Measurements from ENCODE around the gene TLL1.

TLL1 gene

GRCh38 chr4:166143227-166143626 is 270.2 kb downstream of the TLL1 start:
- TF ChIP-seq EZH2 (IDR thresholded peaks at IDR 0.05; ENCODE audit: borderline replicate concordance, low read length) = no peak
- TF ChIP-seq CTCF (IDR thresholded peaks at IDR 0.05; ENCODE audit: low read length) = no peak
- no peaks in the 10 kb centered on the region for H3K79me2 ChIP-seq (ENCODE audit: insufficient read depth, low read length)

GRCh38 chr4:166144607-166145006 is 271.6 kb downstream of the TLL1 start:
- H3K9me3 ChIP-seq (ENCODE audit: low read length) = no peaks in the 10 kb centered on the region
- no peaks in the 10 kb centered on the region for H4K20me1 ChIP-seq (ENCODE audit: insufficient read depth, low read length)
- peaks cover 12% of the 10 kb centered on the region for H3K4me1 ChIP-seq (ENCODE audit: insufficient read depth, low read length, severe bottlenecking)
- no peaks in the 10 kb centered on the region for H3K36me3 ChIP-seq (ENCODE audit: insufficient read depth, low read length)
- H3K4me3 ChIP-seq (ENCODE audit: low read depth, low read length, poor library complexity, severe bottlenecking) = no peak overlapping the region
- no peaks in the 10 kb centered on the region for H3F3A ChIP-seq (ENCODE audit: insufficient read depth, low read length)
- no peak for TF ChIP-seq EZH2 (IDR thresholded peaks at IDR 0.05; ENCODE audit: borderline replicate concordance, low read length)
- TF ChIP-seq CTCF (IDR thresholded peaks at IDR 0.05; ENCODE audit: low read length) = no peak
- H3K79me2 ChIP-seq (ENCODE audit: insufficient read depth, low read length) = no peaks in the 10 kb centered on the region
- H2AFZ ChIP-seq (ENCODE audit: low read length) = no peak overlapping the region
- no peak overlapping the region for H3K27ac ChIP-seq (ENCODE audit: low read depth, low read length, poor library complexity, severe bottlenecking)
- no peak overlapping the region for H3K4me2 ChIP-seq (ENCODE audit: low read length)
- H3K9me2 ChIP-seq (ENCODE audit: low read depth, low read length) = no peaks in the 10 kb centered on the region
- H3K9ac ChIP-seq (ENCODE audit: low read length) = no peak overlapping the region
- no peaks in the 10 kb centered on the region for H3K27me3 ChIP-seq (ENCODE audit: insufficient read depth, low read length)

More at GRCh38 chr4:166143227-166143626, 270.2 kb downstream of the TLL1 start:
- Histone ChIP-seq H3F3A (ENCODE audit: insufficient read depth, low read length) (no peaks in the 10 kb centered on the region), H3K9me3 (ENCODE audit: low read length) (no peaks in the 10 kb centered on the region), H3K9ac (ENCODE audit: low read length) (no peak overlapping the region), H3K4me2 (ENCODE audit: low read length) (no peak overlapping the region), H3K27ac (ENCODE audit: low read depth, low read length, poor library complexity, severe bottlenecking) (no peak overlapping the region), H3K27me3 (ENCODE audit: insufficient read depth, low read length) (no peaks in the 10 kb centered on the region), H4K20me1 (ENCODE audit: insufficient read depth, low read length) (no peaks in the 10 kb centered on the region), H3K36me3 (ENCODE audit: insufficient read depth, low read length) (no peaks in the 10 kb centered on the region), H3K4me1 (ENCODE audit: insufficient read depth, low read length, severe bottlenecking) (peaks cover 12% of the 10 kb centered on the region), H2AFZ (ENCODE audit: low read length) (no peak overlapping the region), H3K4me3 (ENCODE audit: low read depth, low read length, poor library complexity, severe bottlenecking) (no peak overlapping the region), H3K9me2 (ENCODE audit: low read depth, low read length) (no peaks in the 10 kb centered on the region)

GRCh38 chr4:166146806-166147540 is 273.9 kb downstream of the TLL1 start:
- no peak overlapping the region for H3K27ac ChIP-seq (ENCODE audit: low read depth, low read length, poor library complexity, severe bottlenecking)
- no peak for TF ChIP-seq EZH2 (IDR thresholded peaks at IDR 0.05; ENCODE audit: borderline replicate concordance, low read length)
- H2AFZ ChIP-seq (ENCODE audit: low read length) = no peak overlapping the region
- no peaks in the 10 kb centered on the region for H3K9me2 ChIP-seq (ENCODE audit: low read depth, low read length)
- H3F3A ChIP-seq (ENCODE audit: insufficient read depth, low read length) = no peaks in the 10 kb centered on the region
- H4K20me1 ChIP-seq (ENCODE audit: insufficient read depth, low read length) = no peaks in the 10 kb centered on the region
- no peaks in the 10 kb centered on the region for H3K79me2 ChIP-seq (ENCODE audit: insufficient read depth, low read length)
- no peak overlapping the region for H3K4me3 ChIP-seq (ENCODE audit: low read depth, low read length, poor library complexity, severe bottlenecking)
- H3K36me3 ChIP-seq (ENCODE audit: insufficient read depth, low read length) = no peaks in the 10 kb centered on the region
- no peaks in the 10 kb centered on the region for H3K27me3 ChIP-seq (ENCODE audit: insufficient read depth, low read length)
- H3K4me2 ChIP-seq (ENCODE audit: low read length) = no peak overlapping the region
- no peak overlapping the region for H3K9ac ChIP-seq (ENCODE audit: low read length)
- H3K9me3 ChIP-seq (ENCODE audit: low read length) = no peaks in the 10 kb centered on the region
- peaks cover 12% of the 10 kb centered on the region for H3K4me1 ChIP-seq (ENCODE audit: insufficient read depth, low read length, severe bottlenecking)
